ENCODE data around the gene PLA2G4B.

DNA sequence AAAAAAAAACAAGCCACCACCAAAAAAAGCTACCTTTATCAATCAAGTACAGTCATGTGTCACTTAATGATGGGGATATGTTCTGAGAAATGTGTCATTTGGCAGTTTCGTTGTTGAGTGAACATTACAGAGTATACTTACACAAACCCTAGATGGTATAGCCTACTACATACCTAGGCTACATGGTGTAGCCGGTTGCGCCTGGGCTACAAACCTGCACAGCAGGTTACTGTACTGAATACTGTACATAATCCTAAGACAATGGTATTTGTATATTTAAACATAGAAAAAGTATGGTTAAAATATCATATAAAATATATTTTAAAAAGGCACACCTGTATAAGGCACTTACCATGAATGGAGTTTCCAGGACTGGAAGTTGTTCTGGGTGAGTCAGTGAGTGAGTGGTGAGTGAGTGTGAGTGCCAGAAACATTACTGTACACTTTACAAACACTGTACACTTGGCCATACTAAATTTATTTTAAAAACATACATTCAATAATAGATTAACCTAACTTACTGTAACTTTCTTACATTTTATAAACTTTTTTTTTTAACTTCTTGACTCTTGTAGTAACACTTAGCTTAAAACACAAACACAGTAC is 36.7 kb upstream of the PLA2G4B start:
- TF ChIP-seq CTCF (IDR thresholded peaks at IDR 0.05; ENCODE audit: low read depth, low read length) = no peak
- no peak for TF ChIP-seq EZH2phosphoT487 (IDR thresholded peaks at IDR 0.05; ENCODE audit: low read depth)
